ENCODE data around the gene SPTB.

Gene SPTB

GRCh38 chr14:64774272-64774671 lies 105.4 kb downstream of the SPTB start:
- POLR2A ChIA-PET (ENCODE audit: low non-redundant PET), result no interaction called here

DNA sequence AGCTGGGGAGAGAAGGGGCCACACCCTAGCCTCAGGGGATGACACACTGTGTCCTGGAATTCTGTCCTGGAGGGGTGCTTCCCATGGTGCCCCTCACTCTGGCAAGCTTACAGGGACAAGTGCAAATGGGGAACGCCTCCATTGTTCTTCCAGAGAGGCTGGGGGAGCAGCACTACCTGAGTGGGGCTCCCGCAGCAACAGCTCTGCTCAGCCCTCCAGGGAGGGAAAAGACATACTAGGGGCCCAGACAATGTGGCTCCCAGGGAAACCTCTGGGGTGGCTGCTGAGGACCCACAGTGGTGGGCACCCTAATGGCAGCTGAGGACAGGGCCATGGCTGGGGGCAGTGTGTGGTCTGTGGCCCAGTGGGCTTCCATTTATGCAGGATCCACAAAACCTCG lies 106.1 kb downstream of the SPTB start:
- no peak overlapping the region for H3K27ac ChIP-seq
- POLR2A ChIA-PET (ENCODE audit: low non-redundant PET), result no interaction called here
- TF ChIP-seq CTCF (conservative IDR thresholded peaks at IDR 0.05; ENCODE audit: low read depth), result no peak
- CTCF ChIA-PET, result interaction anchor here (0.5 kb wide), 1 partner anchor 430 kb away, joined by 3 read pairs; no protein-coding TSS in a partner anchor
- no peak for DNase-seq (ENCODE audit: low spot score)

More at GRCh38 chr14:64774272-64774671, 105.4 kb downstream of the SPTB start:
- DNase-seq (ENCODE audit: low spot score), result no peak
- no peak overlapping the region for H3K27ac ChIP-seq
- no peak for TF ChIP-seq CTCF (conservative IDR thresholded peaks at IDR 0.05; ENCODE audit: low read depth)
- CTCF ChIA-PET, result interaction anchor here (0.5 kb wide), 1 partner anchor 430 kb away, joined by 3 read pairs; no protein-coding TSS in a partner anchor

DNA sequence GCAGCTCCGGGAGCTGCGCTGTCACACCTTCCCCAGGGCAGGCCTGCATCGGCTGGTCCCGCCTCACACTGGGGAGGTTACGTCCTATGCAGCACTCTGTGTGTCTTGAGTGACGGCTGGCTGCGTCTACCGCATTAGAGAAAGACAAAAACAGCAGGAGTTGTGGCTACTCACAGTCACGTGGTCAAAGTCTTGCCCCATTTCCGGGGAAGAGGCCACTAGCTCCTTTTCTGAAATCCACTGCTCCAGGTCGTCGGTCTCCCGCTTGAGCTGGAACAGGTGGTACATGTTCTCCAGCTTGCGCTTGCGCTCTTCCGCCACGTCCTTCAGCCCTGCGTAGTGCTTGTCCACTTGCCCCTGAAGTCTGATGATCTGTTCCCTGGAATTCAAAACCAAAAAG lies 106.7 kb downstream of the SPTB start:
- DNase-seq (ENCODE audit: low spot score), result no peak
- H3K27ac ChIP-seq, result no peak overlapping the region
- no peak for TF ChIP-seq CTCF (conservative IDR thresholded peaks at IDR 0.05; ENCODE audit: low read depth)
- CTCF ChIA-PET, result interaction anchor here (0.6 to 1.2 kb wide), 4 partner anchors 51 to 585 kb away, joined by 3 to 5 read pairs (median 4); no protein-coding TSS in a partner anchor
- POLR2A ChIA-PET (ENCODE audit: low non-redundant PET), result no interaction called here

DNA sequence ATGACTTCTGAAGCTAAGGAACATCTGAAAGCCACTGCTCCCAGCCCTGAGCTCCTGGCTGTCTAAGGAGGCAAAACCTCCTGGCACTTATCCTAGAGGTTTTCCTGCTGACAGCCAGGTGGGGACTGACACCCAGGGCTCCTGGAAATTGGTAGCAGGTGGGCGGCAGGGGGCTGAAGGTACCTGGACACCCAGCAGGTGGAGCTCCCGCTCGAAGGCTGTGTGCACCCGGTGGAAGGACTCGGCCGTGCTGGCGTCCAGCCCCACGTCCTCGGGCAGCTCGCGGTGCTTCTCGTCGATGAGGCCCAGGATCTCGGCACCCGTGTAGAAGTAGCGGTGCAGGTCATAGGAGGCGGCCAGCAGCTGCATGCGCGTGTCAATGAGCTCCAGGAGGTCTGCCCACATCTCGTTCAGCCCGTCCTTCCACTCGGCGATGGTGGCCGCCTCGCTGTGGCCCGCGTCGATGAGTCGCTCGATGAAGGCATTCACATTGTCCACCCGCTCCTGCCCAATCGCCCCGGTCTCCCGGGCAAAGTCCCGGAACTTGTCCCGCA lies 107.2 kb downstream of the SPTB start:
- POLR2A ChIA-PET (ENCODE audit: low non-redundant PET), result no interaction called here
- DNase-seq (ENCODE audit: low spot score), result no peak
- no peak for TF ChIP-seq CTCF (conservative IDR thresholded peaks at IDR 0.05; ENCODE audit: low read depth)
- no peak overlapping the region for H3K27ac ChIP-seq
- CTCF ChIA-PET, result interaction anchor here (0.6 to 1.2 kb wide), 5 partner anchors 51 to 1355 kb away, joined by 3 to 5 read pairs (median 4); no protein-coding TSS in a partner anchor

DNA sequence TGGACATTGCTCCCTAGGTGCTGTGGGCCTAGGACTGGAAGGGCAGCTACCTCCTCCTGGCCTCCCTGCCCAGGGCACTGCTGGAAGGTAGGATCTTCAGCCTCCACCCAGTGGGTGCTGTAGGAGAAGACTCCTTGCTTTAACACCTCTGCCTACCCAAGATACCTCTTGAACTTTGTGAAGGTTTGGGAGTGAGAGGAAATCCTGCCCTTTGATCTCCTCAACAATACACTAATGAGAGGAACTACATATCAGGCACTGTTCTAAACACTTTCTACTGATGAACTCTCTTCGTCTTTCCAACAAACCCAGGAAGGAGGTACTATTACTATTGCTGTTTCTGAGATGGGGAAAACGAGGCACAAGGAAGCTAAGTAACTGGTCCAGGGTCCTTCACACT lies 108.5 kb downstream of the SPTB start:
- H3K27ac ChIP-seq, result no peak overlapping the region
- ChIA-PET POLR2A (ENCODE audit: low non-redundant PET) (no interaction called here), CTCF (no interaction called here)
- no peak for TF ChIP-seq CTCF (conservative IDR thresholded peaks at IDR 0.05; ENCODE audit: low read depth)
- no peak for DNase-seq (ENCODE audit: low spot score)

DNA sequence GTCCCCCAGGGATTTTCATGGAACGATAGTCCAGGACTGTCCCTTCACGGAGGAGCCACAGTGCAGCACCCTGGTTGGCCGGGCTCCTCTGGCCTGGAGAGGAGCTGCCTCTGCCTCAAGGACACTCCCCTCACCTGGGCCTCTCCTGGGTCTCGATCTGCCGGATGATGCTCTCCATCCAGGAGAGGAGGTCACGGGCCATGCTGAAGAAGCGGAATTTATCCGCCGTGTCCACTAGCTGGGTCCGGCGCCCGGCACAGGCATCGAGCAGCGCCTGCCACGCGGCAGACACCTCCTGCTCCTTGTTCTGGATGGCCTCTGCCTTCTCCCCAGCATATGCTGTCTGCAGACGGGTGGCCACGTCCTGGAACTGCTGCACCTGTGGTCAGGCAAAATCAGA lies 109.0 kb downstream of the SPTB start:
- CTCF ChIA-PET, result no interaction called here
- TF ChIP-seq CTCF (conservative IDR thresholded peaks at IDR 0.05; ENCODE audit: low read depth), result no peak
- POLR2A ChIA-PET (ENCODE audit: low non-redundant PET), result no interaction called here
- H3K27ac ChIP-seq, result no peak overlapping the region
- DNase-seq (ENCODE audit: low spot score), result no peak
